ENCODE measurements around the gene ACTG1. TPM values are rescaled to one million over a fixed set of nuclear protein-coding genes. Genes with fewer than 3 reads are reported as not detected.
A peak's percentile ranks its signal among the peaks of the same experiment; 100 is the strongest.

Gene ACTG1
- total and polyA plus RNA-seq, 2 of the 13 experiments (the other 11 are each of a cell fraction or from before 2014, with no cell fraction given) = 973 to 1,138 TPM

GRCh38 chr17:81513372-81513752, 763 bp upstream of the ACTG1 start (continued):
- TF ChIP-seq HINFP (CRISPR knock-in tag; IDR thresholded peaks at IDR 0.05; ENCODE audit: low read depth) = 0 out of 2 replicates have a peak, but pooled peaks have one; percentile 36
- no peak for TF ChIP-seq ZNF432 (CRISPR knock-in tag; IDR thresholded peaks at IDR 0.05; ENCODE audit: borderline replicate concordance)
- 0 out of 2 replicates have a peak, but pooled peaks have one; percentile 26 for TF ChIP-seq ZNF138 (CRISPR knock-in tag; IDR thresholded peaks at IDR 0.05; ENCODE audit: low read depth)
- TF ChIP-seq ZNF276 (CRISPR knock-in tag; IDR thresholded peaks at IDR 0.05; ENCODE audit: low read depth) = no peak
- TF ChIP-seq EP300 (IDR thresholded peaks at IDR 0.05; ENCODE audit: low read depth in 2 of 2, low read length in 2 of 2) = no peak
- 0 out of 2 replicates have a peak, but pooled peaks have one; percentile 42 for TF ChIP-seq EP300 (CRISPR knock-in tag; IDR thresholded peaks at IDR 0.05; ENCODE audit: borderline replicate concordance)
- peak; percentile 5; the same call in 1 of the 2 replicates for TF ChIP-seq NFKB2 (CRISPR knock-in tag; IDR thresholded peaks at IDR 0.05; ENCODE audit: borderline replicate concordance)
- TF ChIP-seq HOXA9 (CRISPR knock-in tag; IDR thresholded peaks at IDR 0.05; ENCODE audit: borderline replicate concordance) = 0 out of 2 replicates have a peak, but pooled peaks have one; percentile 39
- no peak for TF ChIP-seq ELF4 (CRISPR knock-in tag; IDR thresholded peaks at IDR 0.05; ENCODE audit: borderline replicate concordance)
- TF ChIP-seq IKZF5 (CRISPR knock-in tag; IDR thresholded peaks at IDR 0.05) = 0 out of 2 replicates have a peak, but pooled peaks have one; percentile 15
- TF ChIP-seq ZBTB37 (CRISPR knock-in tag; IDR thresholded peaks at IDR 0.05) = peak; percentile 41; the same call in 1 of the 2 replicates
- TF ChIP-seq KDM3A (CRISPR knock-in tag; IDR thresholded peaks at IDR 0.05; ENCODE audit: low read depth) = no peak
- 0 out of 2 replicates have a peak, but pooled peaks have one; percentile 32 for TF ChIP-seq RARG (CRISPR knock-in tag; IDR thresholded peaks at IDR 0.05; ENCODE audit: low read depth)
- no peak for TF ChIP-seq FOSL1 (CRISPR knock-in tag; IDR thresholded peaks at IDR 0.05; ENCODE audit: borderline replicate concordance)
- TF ChIP-seq ARID5B (CRISPR knock-in tag; IDR thresholded peaks at IDR 0.05) = peak; percentile 23; the same call in 1 of the 2 replicates
- no peak for TF ChIP-seq MIER3 (CRISPR knock-in tag; IDR thresholded peaks at IDR 0.05; ENCODE audit: borderline replicate concordance)
- TF ChIP-seq ZNF20 (CRISPR knock-in tag; IDR thresholded peaks at IDR 0.05) = no peak
- no peak for TF ChIP-seq ZFP62 (CRISPR knock-in tag; IDR thresholded peaks at IDR 0.05)
- peak; percentile 68 for TF ChIP-seq MEF2D (CRISPR knock-in tag; IDR thresholded peaks at IDR 0.05)
